ENCODE results near the gene DLG2.

DNA sequence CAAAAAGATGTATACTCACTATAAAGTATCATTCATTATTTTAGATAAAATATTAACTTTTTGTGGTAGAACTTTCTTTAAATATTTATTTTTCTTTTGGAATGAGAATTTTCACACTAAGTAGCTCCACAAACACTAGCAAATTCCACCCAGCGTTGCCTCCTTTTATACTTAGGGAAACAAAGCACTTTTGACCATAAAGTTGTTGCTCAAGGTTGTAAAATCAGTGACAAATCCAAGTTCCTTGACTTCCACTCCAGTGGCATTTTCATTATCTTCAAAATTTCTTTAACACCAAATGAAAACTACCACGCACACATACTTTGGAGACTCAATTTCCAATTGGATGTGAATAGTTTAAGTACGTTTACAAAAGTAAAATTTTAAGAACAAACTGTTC, 431.2 kb downstream of the DLG2 start:
- TF ChIP-seq ETV1 (tag; conservative IDR thresholded peaks at IDR 0.05; ENCODE audit: low read depth), result no peak
- TF ChIP-seq RAD21 (CRISPR knock-in tag; conservative IDR thresholded peaks at IDR 0.05 in 1 of 2, IDR thresholded peaks at IDR 0.05 in 1 of 2), result no peak

Measured in K562 (cell line).